Measurements from ENCODE around the gene LDHAL6B.

DNA sequence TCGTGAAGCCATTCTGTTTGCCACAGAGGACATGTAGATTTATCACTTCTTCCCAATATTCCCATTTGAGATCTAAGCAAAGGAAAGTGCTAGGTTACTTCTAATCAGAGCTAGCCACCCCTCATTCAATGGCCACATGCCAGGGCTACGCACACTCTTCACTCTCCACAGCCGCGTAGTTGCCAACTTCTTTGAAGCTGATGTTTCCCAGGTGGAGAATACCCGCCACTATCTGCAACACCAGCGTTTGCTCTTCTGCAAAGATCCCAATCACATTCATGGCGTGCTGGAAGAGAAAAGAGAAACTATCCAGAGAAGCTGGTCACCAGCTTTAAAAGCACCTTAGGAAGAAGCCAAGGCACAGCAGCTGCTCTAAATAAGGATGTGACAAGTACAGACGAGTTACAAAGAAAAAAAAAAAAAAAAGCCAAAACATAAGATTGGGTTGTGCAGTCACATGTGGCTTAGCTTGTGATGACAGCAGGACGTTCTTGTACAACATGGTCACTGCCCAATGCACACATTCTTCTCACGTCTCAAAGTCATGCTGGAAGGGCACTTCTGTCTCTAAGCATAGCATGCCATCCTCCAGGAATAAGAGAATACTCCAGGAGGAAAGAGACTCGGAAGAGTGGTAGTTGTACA is 16.4 kb downstream of the LDHAL6B start:
- TF ChIP-seq POLR2A (IDR thresholded peaks at IDR 0.05): no peak
- TF ChIP-seq, protein P1, sequence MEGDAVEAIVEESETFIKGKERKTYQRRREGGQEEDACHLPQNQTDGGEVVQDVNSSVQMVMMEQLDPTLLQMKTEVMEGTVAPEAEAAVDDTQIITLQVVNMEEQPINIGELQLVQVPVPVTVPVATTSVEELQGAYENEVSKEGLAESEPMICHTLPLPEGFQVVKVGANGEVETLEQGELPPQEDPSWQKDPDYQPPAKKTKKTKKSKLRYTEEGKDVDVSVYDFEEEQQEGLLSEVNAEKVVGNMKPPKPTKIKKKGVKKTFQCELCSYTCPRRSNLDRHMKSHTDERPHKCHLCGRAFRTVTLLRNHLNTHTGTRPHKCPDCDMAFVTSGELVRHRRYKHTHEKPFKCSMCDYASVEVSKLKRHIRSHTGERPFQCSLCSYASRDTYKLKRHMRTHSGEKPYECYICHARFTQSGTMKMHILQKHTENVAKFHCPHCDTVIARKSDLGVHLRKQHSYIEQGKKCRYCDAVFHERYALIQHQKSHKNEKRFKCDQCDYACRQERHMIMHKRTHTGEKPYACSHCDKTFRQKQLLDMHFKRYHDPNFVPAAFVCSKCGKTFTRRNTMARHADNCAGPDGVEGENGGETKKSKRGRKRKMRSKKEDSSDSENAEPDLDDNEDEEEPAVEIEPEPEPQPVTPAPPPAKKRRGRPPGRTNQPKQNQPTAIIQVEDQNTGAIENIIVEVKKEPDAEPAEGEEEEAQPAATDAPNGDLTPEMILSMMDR (IDR thresholded peaks at IDR 0.05): no peak

Measured in body of pancreas (tissue), 4 donors.